Central memory CD8-positive, alpha-beta T cell (primary cell): ENCODE measurements around the gene CELSR1.

Experiments
- ATAC-seq: fragments of 150-1000 bp; cut with Tn5 transposase; replicated peaks from 2 replicates; pipeline ENCODE4 v1.10.0; 2022; ENCODE audit warnings: mild to moderate bottlenecking, moderate FRiP score, moderate number of reproducible peaks; ENCODE audit not compliant: poor library complexity, severe bottlenecking; ENCODE audit errors: extremely low read depth
- DNase-seq, 2 donors: peaks; one replicate each; pipeline ENCODE4 v3.0.0; 2021; ENCODE audit warnings: low spot score in 2 of 2
- H3K27ac Mint-ChIP-seq: one replicate; pipeline ENCODE4 v1.8.0; 2022; ENCODE audit warnings: low read depth, mild to moderate bottlenecking, moderate library complexity, mixed read lengths
- H3K27me3 Mint-ChIP-seq: one replicate; pipeline ENCODE4 v1.8.0; 2022; ENCODE audit warnings: mixed read lengths
- H3K36me3 Mint-ChIP-seq: one replicate; pipeline ENCODE4 v1.8.0; 2022; ENCODE audit warnings: mild to moderate bottlenecking, moderate library complexity, mixed read lengths; ENCODE audit not compliant: insufficient read depth
- H3K4me1 Mint-ChIP-seq: one replicate; pipeline ENCODE4 v1.8.0; 2022; ENCODE audit warnings: mixed read lengths
- H3K4me3 Mint-ChIP-seq: one replicate; pipeline ENCODE4 v1.8.0; 2022; ENCODE audit warnings: mild to moderate bottlenecking, moderate library complexity, mixed read lengths
- H3K9me3 Mint-ChIP-seq: one replicate; pipeline ENCODE4 v1.8.0; 2022; ENCODE audit warnings: mixed read lengths

The CELSR1 gene

DNA sequence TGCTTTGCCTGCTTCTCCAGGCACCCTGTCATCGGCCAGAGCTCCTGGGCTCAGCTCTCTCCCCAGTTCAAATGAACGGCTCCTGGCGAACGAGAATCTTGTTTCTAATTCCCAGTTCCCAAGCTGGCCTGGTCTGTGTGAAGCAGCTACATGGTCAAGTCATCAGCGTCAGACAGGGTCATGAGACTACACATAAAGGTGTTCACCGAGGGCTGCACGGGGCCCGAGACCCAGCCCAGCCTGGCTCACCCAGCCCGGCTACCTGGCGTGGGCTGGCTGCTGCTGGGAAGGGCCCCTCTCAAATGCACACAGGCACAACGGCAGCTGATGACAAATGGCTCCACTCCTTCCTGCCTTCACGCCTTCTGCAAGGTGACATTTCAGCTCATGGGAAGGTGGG lies 14.6 kb upstream of the CELSR1 start:
- Mint-ChIP-seq H3K4me3 (no peak overlapping the region), H3K36me3 (no peaks in the 10 kb centered on the region), H3K27me3 (peaks cover 49% of the 10 kb centered on the region), H3K4me1 (no peaks in the 10 kb centered on the region), H3K9me3 (peaks cover 5% of the 10 kb centered on the region), H3K27ac (no peak overlapping the region)
- DNase-seq (no peak), ATAC-seq (no peak)

- no peaks in the 10 kb centered on the region for H3K4me1 Mint-ChIP-seq
- H3K27me3 Mint-ChIP-seq, result peaks cover 54% of the 10 kb centered on the region
- H3K36me3 Mint-ChIP-seq, result no peaks in the 10 kb centered on the region
- no peaks in the 10 kb centered on the region for H3K9me3 Mint-ChIP-seq
- DNase-seq (no peak), ATAC-seq (no peak)
- no peak overlapping the region for H3K27ac Mint-ChIP-seq
- H3K4me3 Mint-ChIP-seq, result no peak overlapping the region
Observed at GRCh38 chr22:46551321-46551720, 13.9 kb upstream of the CELSR1 start.

DNA sequence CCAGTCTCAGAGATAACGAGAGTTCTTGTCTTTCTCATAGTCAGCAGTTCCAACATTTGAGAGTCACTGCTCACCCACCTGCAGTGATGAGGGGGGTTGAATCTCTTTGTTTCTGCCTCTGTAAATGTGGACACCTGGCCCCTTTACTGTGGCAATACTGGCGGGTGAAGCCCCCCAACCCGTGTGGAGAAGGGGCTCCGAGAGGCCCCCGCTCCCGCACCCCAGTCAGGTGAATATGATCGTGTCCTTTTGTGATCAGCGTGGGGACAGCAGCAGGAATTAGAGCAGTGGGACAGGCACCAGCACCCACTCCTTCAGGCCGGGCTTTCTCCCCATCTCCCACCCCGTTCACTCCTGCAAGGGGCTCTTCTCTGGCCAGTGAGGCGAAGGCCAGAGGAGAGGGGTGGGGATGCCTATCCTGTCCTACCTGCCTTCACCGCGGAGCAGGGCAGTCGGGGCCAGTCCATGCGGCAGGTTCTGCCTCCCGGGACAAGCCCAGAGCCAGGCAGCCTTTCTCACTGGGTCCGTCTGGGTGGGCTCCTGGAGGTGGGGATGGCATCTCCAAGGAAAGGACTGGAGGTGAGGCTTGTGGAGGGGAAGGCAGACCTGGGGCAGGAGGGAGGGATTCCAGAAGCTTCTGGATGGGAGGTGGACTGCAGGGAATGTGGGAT lies 12.7 kb upstream of the CELSR1 start:
- Mint-ChIP-seq H3K4me1 (no peaks in the 10 kb centered on the region), H3K36me3 (no peaks in the 10 kb centered on the region), H3K4me3 (no peak overlapping the region), H3K27me3 (peaks cover 61% of the 10 kb centered on the region), H3K27ac (no peak overlapping the region), H3K9me3 (no peaks in the 10 kb centered on the region)
- no peak for DNase-seq
- ATAC-seq, result no peak

DNA sequence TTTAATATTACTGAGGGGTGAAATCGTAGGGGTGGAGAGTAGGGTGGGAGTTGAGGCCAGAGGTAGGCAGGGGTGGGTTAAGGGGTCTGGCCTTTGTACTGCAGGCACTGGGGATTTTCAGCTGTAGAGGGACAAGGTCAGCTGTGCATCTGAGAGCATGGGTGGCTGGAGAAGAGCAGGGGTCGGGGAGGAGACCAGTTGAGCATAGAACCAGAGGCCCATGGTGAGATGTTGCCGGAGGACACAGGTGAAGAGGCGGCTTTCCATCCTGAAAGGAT lies 12.1 kb upstream of the CELSR1 start:
- no peak for ATAC-seq

GRCh38 chr22:46547883-46548244 lies 10.4 kb upstream of the CELSR1 start:
- no peaks in the 10 kb centered on the region for H3K36me3 Mint-ChIP-seq
- no peak overlapping the region for H3K4me3 Mint-ChIP-seq
- H3K9me3 Mint-ChIP-seq, result no peaks in the 10 kb centered on the region
- no peaks in the 10 kb centered on the region for H3K4me1 Mint-ChIP-seq
- DNase-seq, result no peak
- H3K27ac Mint-ChIP-seq, result no peak overlapping the region
- peaks cover 70% of the 10 kb centered on the region for H3K27me3 Mint-ChIP-seq
- ATAC-seq, result no peak

More for the DNA sequence above, 12.1 kb upstream of the CELSR1 start:
- Mint-ChIP-seq H3K36me3 (no peaks in the 10 kb centered on the region), H3K4me1 (no peaks in the 10 kb centered on the region), H3K4me3 (no peak overlapping the region), H3K27ac (no peak overlapping the region), H3K9me3 (no peaks in the 10 kb centered on the region), H3K27me3 (peaks cover 61% of the 10 kb centered on the region)
- DNase-seq, result no peak

DNA sequence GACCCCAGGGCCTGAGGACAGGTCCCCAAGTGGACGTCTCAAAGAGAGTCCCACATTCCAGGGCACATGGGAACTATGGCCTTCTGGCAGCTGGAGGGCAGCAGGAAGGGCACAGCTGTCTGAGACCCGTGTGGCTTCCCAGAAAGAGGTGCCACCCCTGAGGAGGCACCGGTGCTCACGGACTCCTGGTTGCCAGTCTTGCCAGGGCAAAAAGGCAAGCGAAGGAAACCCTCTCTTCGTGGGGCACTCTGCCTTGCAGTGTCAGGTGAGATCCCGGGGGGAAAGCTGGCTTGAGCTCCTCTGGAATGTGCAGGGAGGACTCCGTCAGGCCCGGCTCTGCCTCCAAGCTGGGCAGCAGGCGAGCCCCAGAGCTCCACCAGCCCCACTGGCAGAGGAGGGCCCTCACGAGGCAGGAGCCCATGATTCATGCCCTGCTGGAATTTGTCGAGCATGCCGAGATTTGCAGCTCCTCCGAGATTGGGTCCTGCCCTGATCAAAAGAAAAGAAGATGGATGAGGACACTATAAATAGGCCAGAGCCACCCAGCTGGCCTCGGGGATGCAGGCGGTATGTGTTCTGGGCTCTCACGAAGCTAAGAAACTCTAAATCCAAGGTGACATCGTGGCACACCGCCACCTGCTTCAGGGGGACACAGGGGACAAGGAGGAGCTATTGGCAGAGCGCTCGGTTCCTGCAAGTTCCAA lies 9.9 kb upstream of the CELSR1 start:
- DNase-seq, result no peak
- H3K27me3 Mint-ChIP-seq, result peaks cover 71% of the 10 kb centered on the region
- H3K27ac Mint-ChIP-seq, result no peak overlapping the region
- ATAC-seq, result no peak
- H3K4me1 Mint-ChIP-seq, result no peaks in the 10 kb centered on the region
- H3K4me3 Mint-ChIP-seq, result no peak overlapping the region
- H3K36me3 Mint-ChIP-seq, result no peaks in the 10 kb centered on the region
- no peaks in the 10 kb centered on the region for H3K9me3 Mint-ChIP-seq

DNA sequence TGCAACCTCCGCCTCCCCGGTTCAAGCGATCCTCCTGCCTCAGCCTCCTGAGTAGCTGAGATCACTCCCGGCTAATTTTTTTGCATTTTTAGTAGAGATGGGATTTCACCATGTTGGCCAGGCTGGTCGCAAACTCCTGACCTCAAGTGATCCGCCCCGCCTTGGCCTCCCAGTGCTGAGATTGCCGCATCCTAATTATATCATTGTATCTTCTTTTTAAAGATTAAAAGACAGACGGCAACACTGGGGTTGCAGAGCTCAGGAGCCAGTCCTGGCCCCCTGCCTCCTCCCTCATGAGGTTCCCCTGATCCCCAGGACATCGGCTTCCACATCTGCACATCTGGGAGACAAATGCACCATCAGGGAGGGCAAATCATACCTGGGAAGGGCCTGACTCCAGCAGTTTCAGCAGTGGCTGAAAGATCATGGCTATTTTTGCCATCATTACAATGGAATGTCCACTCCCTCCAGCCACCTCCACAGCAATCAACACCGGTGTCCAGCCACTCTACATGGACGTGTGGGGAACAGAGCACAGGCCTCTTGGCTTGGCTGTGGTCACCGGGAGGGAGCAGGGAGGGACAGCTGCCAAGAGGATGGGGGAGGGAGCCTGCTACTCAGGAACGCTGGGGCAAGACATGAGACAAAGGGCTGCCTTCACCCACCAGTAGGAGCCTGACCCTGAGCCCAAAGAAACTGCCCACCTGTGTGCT lies 9.2 kb upstream of the CELSR1 start:
- H3K27ac Mint-ChIP-seq, result no peak overlapping the region
- no peaks in the 10 kb centered on the region for H3K9me3 Mint-ChIP-seq
- H3K27me3 Mint-ChIP-seq, result peaks cover 64% of the 10 kb centered on the region

DNA sequence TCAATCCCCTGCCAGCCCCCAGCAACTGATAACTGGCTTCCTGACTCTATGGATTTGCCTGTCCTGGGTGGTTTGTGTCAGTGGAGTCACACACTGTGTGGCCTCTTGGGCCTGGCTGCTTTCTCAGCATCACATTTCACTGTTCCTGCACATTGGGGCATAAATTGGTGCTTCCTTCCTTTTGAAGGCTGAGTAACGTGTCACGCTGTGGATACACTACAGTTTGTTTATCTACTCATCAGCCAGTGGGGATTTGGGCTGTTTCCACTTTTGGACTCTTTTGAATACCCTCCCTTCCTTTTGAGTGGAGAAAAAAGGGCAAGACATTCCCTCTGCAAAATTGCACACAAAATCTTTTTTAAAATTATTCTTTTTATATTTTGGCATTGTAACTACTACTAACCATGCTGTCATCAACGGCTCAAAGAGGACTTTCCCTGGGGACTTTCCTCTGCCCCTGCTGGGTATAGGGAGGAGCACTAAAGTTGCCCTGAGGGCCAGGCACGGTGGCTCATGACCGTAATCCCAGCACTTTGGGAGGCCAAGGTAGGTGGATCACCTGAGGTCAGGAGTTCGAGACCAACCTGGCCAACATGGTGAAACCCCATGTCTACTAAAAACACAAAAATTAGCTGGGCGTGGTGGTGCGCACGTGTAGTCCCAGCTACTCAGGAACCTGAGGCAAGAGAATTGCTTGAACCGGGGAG lies 7.8 kb upstream of the CELSR1 start:
- Mint-ChIP-seq H3K36me3 (no peaks in the 10 kb centered on the region), H3K27me3 (peaks cover 60% of the 10 kb centered on the region), H3K9me3 (no peaks in the 10 kb centered on the region), H3K4me1 (no peaks in the 10 kb centered on the region), H3K4me3 (no peak overlapping the region), H3K27ac (no peak overlapping the region)
- no peak for DNase-seq
- ATAC-seq, result no peak

More for the DNA sequence above, 9.2 kb upstream of the CELSR1 start:
- no peak for DNase-seq
- Mint-ChIP-seq H3K4me1 (no peaks in the 10 kb centered on the region), H3K4me3 (no peak overlapping the region), H3K36me3 (no peaks in the 10 kb centered on the region)
- no peak for ATAC-seq

DNA sequence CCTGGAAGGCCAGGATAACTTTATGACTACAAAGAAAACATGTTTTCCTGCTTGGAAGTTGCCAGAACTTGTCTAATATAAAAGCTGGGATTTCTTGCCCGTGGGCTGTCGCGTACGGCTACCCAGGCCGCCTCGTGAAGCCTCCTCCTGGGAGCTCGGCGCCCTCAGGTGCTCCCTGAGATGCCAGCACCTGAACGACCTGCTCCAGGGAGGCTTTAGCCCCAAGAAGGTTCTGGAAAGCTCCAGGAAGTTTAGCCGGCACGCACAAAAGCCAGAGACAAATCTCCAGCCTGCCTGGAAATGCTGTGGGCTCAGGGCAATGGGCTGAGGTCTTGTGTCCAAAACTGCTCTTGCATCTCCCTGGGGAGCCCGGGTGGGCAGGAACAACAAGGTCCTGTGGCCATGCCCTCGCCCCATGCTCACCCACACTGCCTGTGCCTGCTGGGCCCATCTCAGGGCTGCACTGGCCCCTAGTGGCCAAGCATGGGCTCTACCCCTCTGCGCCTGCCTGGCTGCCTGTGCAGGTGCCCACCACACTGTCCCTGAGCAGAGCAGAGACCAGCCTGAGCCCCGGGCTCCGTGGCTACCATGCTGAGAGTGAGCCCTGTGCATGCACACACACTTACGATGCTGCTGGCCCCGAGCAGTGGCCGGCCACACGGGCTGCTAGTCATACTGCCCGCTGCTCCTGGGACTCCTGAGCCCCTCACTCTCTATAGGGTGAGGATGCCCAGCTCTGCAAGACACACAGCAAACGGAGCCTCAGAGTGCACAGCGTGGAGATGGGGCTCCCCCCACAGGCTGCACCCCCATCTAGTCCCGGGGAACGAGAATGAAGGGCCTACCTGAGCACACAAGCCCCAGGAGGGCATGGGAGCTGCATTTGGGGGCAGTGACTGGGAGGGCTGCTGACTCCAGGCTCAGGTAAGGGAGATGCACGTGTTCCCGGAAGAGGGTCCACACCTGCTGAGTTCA lies 4.9 kb upstream of the CELSR1 start:
- Mint-ChIP-seq H3K4me3 (no peak overlapping the region), H3K27ac (no peak overlapping the region), H3K4me1 (peaks cover 13% of the 10 kb centered on the region), H3K36me3 (no peaks in the 10 kb centered on the region), H3K9me3 (no peaks in the 10 kb centered on the region), H3K27me3 (peaks cover 59% of the 10 kb centered on the region)
- DNase-seq, result peak; percentile 68 to 70
- peak; percentile 99 for ATAC-seq

- ATAC-seq (no peak), DNase-seq (no peak)
- Mint-ChIP-seq H3K4me3 (no peak overlapping the region), H3K4me1 (peaks cover 13% of the 10 kb centered on the region), H3K9me3 (no peaks in the 10 kb centered on the region), H3K36me3 (no peaks in the 10 kb centered on the region), H3K27me3 (peaks cover 53% of the 10 kb centered on the region), H3K27ac (no peak overlapping the region)
Observed at GRCh38 chr22:46541536-46541935, 4.1 kb upstream of the CELSR1 start.

- Mint-ChIP-seq H3K4me1 (peaks cover 13% of the 10 kb centered on the region), H3K27me3 (peaks cover 46% of the 10 kb centered on the region), H3K9me3 (no peaks in the 10 kb centered on the region), H3K27ac (no peak overlapping the region), H3K4me3 (no peak overlapping the region), H3K36me3 (no peaks in the 10 kb centered on the region)
- ATAC-seq, result no peak
- no peak for DNase-seq
Observed at GRCh38 chr22:46540874-46541273, 3.5 kb upstream of the CELSR1 start.

- Mint-ChIP-seq H3K9me3 (no peaks in the 10 kb centered on the region), H3K4me3 (peak overlapping the region; percentile 9), H3K27ac (no peak overlapping the region), H3K27me3 (peaks cover 44% of the 10 kb centered on the region), H3K36me3 (no peaks in the 10 kb centered on the region), H3K4me1 (peaks cover 13% of the 10 kb centered on the region)
- DNase-seq (no peak), ATAC-seq (no peak)
Observed at GRCh38 chr22:46539169-46539568, 1.7 kb upstream of the CELSR1 start.
